HEK293 (cell line): ENCODE measurements around the gene ARHGEF7.

Experiments used
- SCRT2 ChIP-seq: fragments of 450-650 bp; formaldehyde crosslinking; IDR thresholded peaks from 2 replicates; pipeline ENCODE4 v1.5.1; 2016; ENCODE audit warnings: missing biosample characterization, missing genetic modification characterization
- WT1 ChIP-seq: fragments of 450-650 bp; formaldehyde crosslinking; IDR thresholded peaks from 2 replicates; pipeline ENCODE4 v1.5.1; 2016; ENCODE audit warnings: missing biosample characterization, missing genetic modification characterization
- ZBTB17 ChIP-seq: fragments of 450-650 bp; formaldehyde crosslinking; IDR thresholded peaks from 2 replicates; pipeline ENCODE4 v1.5.1; 2016; ENCODE audit warnings: missing biosample characterization, missing genetic modification characterization
- ZBTB49 ChIP-seq: fragments of 450-650 bp; formaldehyde crosslinking; IDR thresholded peaks from 2 replicates; pipeline ENCODE4 v1.5.1; 2016; ENCODE audit warnings: missing biosample characterization, missing genetic modification characterization, low read depth
- ZNF138 ChIP-seq: fragments of 450-650 bp; formaldehyde crosslinking; IDR thresholded peaks from 2 replicates; pipeline ENCODE4 v1.5.1; 2016; ENCODE audit warnings: missing biosample characterization, missing genetic modification characterization, borderline replicate concordance
- ZNF394 ChIP-seq: fragments of 450-650 bp; formaldehyde crosslinking; IDR thresholded peaks from 2 replicates; pipeline ENCODE4 v1.5.1; 2016; ENCODE audit warnings: missing biosample characterization, missing genetic modification characterization, mild to moderate bottlenecking, moderate library complexity, borderline replicate concordance
- ZNF561 ChIP-seq: fragments of 450-650 bp; IDR thresholded peaks from 2 replicates; pipeline ENCODE4 v1.5.1; 2018; ENCODE audit warnings: missing biosample characterization, missing genetic modification characterization, borderline replicate concordance
- ZNF623 ChIP-seq: fragments of 450-650 bp; formaldehyde crosslinking; IDR thresholded peaks from 2 replicates; pipeline ENCODE4 v1.5.1; 2016; ENCODE audit warnings: missing biosample characterization, missing genetic modification characterization
- ZNF704 ChIP-seq: fragments of 450-650 bp; formaldehyde crosslinking; IDR thresholded peaks from 2 replicates; pipeline ENCODE4 v1.5.1; 2016; ENCODE audit warnings: missing biosample characterization, missing genetic modification characterization
- ZSCAN4 ChIP-seq: fragments of 450-650 bp; formaldehyde crosslinking; IDR thresholded peaks from 2 replicates; pipeline ENCODE4 v1.5.1; 2017; ENCODE audit warnings: missing biosample characterization, missing genetic modification characterization
- TF ChIP-seq, protein P1 (sequence below): fragments of 450-650 bp; formaldehyde crosslinking; IDR thresholded peaks from 2 replicates; pipeline ENCODE4 v1.5.1; 2016; ENCODE audit warnings: missing biosample characterization, missing genetic modification characterization, low read depth
- TF ChIP-seq, protein P2 (sequence below): fragments of 450-650 bp; formaldehyde crosslinking; IDR thresholded peaks from 2 replicates; pipeline ENCODE4 v1.5.1; 2016; ENCODE audit warnings: missing biosample characterization, missing genetic modification characterization
- TF ChIP-seq, protein P3 (sequence below): fragments of 450-650 bp; formaldehyde crosslinking; IDR thresholded peaks from 2 replicates; pipeline ENCODE4 v1.5.1; 2016; ENCODE audit warnings: missing biosample characterization, missing genetic modification characterization

- no peak for TF ChIP-seq ZBTB17
- TF ChIP-seq ZNF704 (tag by site-specific recombination) = no peak
- TF ChIP-seq, protein P1, sequence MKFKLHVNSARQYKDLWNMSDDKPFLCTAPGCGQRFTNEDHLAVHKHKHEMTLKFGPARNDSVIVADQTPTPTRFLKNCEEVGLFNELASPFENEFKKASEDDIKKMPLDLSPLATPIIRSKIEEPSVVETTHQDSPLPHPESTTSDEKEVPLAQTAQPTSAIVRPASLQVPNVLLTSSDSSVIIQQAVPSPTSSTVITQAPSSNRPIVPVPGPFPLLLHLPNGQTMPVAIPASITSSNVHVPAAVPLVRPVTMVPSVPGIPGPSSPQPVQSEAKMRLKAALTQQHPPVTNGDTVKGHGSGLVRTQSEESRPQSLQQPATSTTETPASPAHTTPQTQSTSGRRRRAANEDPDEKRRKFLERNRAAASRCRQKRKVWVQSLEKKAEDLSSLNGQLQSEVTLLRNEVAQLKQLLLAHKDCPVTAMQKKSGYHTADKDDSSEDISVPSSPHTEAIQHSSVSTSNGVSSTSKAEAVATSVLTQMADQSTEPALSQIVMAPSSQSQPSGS (tag by site-specific recombination) = no peak
- TF ChIP-seq ZNF561 (tag by site-specific recombination) = no peak
- no peak for TF ChIP-seq ZNF623 (tag by site-specific recombination)
- TF ChIP-seq ZNF138 (tag by site-specific recombination) = no peak
- TF ChIP-seq ZNF394 (tag by site-specific recombination) = no peak
- TF ChIP-seq ZSCAN4 = no peak
- TF ChIP-seq, protein P2, sequence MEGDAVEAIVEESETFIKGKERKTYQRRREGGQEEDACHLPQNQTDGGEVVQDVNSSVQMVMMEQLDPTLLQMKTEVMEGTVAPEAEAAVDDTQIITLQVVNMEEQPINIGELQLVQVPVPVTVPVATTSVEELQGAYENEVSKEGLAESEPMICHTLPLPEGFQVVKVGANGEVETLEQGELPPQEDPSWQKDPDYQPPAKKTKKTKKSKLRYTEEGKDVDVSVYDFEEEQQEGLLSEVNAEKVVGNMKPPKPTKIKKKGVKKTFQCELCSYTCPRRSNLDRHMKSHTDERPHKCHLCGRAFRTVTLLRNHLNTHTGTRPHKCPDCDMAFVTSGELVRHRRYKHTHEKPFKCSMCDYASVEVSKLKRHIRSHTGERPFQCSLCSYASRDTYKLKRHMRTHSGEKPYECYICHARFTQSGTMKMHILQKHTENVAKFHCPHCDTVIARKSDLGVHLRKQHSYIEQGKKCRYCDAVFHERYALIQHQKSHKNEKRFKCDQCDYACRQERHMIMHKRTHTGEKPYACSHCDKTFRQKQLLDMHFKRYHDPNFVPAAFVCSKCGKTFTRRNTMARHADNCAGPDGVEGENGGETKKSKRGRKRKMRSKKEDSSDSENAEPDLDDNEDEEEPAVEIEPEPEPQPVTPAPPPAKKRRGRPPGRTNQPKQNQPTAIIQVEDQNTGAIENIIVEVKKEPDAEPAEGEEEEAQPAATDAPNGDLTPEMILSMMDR (tag by site-specific recombination) = no peak
- no peak for TF ChIP-seq SCRT2 (tag by site-specific recombination)
- TF ChIP-seq WT1 (tag by site-specific recombination) = no peak
- TF ChIP-seq ZBTB49 (tag by site-specific recombination) = no peak
- TF ChIP-seq, protein P3, sequence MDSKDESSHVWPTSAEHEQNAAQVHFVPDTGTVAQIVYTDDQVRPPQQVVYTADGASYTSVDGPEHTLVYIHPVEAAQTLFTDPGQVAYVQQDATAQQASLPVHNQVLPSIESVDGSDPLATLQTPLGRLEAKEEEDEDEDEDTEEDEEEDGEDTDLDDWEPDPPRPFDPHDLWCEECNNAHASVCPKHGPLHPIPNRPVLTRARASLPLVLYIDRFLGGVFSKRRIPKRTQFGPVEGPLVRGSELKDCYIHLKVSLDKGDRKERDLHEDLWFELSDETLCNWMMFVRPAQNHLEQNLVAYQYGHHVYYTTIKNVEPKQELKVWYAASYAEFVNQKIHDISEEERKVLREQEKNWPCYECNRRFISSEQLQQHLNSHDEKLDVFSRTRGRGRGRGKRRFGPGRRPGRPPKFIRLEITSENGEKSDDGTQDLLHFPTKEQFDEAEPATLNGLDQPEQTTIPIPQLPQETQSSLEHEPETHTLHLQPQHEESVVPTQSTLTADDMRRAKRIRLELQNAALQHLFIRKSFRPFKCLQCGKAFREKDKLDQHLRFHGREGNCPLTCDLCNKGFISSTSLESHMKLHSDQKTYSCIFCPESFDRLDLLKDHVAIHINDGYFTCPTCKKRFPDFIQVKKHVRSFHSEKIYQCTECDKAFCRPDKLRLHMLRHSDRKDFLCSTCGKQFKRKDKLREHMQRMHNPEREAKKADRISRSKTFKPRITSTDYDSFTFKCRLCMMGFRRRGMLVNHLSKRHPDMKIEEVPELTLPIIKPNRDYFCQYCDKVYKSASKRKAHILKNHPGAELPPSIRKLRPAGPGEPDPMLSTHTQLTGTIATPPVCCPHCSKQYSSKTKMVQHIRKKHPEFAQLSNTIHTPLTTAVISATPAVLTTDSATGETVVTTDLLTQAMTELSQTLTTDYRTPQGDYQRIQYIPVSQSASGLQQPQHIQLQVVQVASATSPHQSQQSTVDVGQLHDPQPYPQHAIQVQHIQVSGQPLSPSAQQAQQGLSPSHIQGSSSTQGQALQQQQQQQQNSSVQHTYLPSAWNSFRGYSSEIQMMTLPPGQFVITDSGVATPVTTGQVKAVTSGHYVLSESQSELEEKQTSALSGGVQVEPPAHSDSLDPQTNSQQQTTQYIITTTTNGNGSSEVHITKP (tag by site-specific recombination) = no peak
Observed at GRCh38 chr13:111209613-111210012, 94.5 kb downstream of the ARHGEF7 start.
